Measurements from ENCODE around the gene QDPR.
A peak's percentile ranks its signal among the peaks of the same experiment; 100 is the strongest.

The QDPR gene

GRCh38 chr4:17512973-17513665 lies 1.2 kb upstream of the QDPR start:
- Mint-ChIP-seq H3K36me3 (peaks cover 3% of the 10 kb centered on the region), H3K4me1 (ENCODE audit: low read depth) (peaks cover 31% of the 10 kb centered on the region), H3K9me3 (ENCODE audit: low read depth) (no peaks in the 10 kb centered on the region), H3K27me3 (peaks cover 5% of the 10 kb centered on the region), H3K4me3 (peak overlapping the region; percentile 83), H3K27ac (peak overlapping the region; percentile 83)

- peak overlapping the region; percentile 98 for H3K27ac Mint-ChIP-seq
- no peaks in the 10 kb centered on the region for H3K9me3 Mint-ChIP-seq (ENCODE audit: low read depth)
- peaks cover 3% of the 10 kb centered on the region for H3K36me3 Mint-ChIP-seq
- peaks cover 33% of the 10 kb centered on the region for H3K4me1 Mint-ChIP-seq (ENCODE audit: low read depth)
- peak overlapping the region; percentile 99 for H3K4me3 Mint-ChIP-seq
- H3K27me3 Mint-ChIP-seq = peaks cover under 1% of the 10 kb centered on the region
Observed at GRCh38 chr4:17511509-17511949, 361 bp downstream of the QDPR start.

GRCh38 chr4:17511051-17511450 lies 839 bp downstream of the QDPR start:
- Mint-ChIP-seq H3K36me3 (peaks cover 3% of the 10 kb centered on the region), H3K27ac (peak overlapping the region; percentile 98), H3K4me1 (ENCODE audit: low read depth) (peaks cover 34% of the 10 kb centered on the region), H3K9me3 (ENCODE audit: low read depth) (no peaks in the 10 kb centered on the region), H3K4me3 (peak overlapping the region; percentile 99), H3K27me3 (no peaks in the 10 kb centered on the region)

- H3K27me3 Mint-ChIP-seq = no peaks in the 10 kb centered on the region
- H3K36me3 Mint-ChIP-seq = peaks cover 5% of the 10 kb centered on the region
- H3K4me3 Mint-ChIP-seq = peak overlapping the region; percentile 99
- H3K4me1 Mint-ChIP-seq (ENCODE audit: low read depth) = peaks cover 36% of the 10 kb centered on the region
- H3K9me3 Mint-ChIP-seq (ENCODE audit: low read depth) = no peaks in the 10 kb centered on the region
- H3K27ac Mint-ChIP-seq = no peak overlapping the region
Observed at GRCh38 chr4:17510582-17510981, 1.3 kb downstream of the QDPR start.

GRCh38 chr4:17504081-17504480 lies 7.8 kb downstream of the QDPR start:
- peaks cover 15% of the 10 kb centered on the region for H3K4me1 Mint-ChIP-seq (ENCODE audit: low read depth)
- peaks cover 16% of the 10 kb centered on the region for H3K36me3 Mint-ChIP-seq
- H3K27ac Mint-ChIP-seq = no peak overlapping the region

GRCh38 chr4:17502756-17503155 lies 9.1 kb downstream of the QDPR start:
- peaks cover 16% of the 10 kb centered on the region for H3K36me3 Mint-ChIP-seq
- no peaks in the 10 kb centered on the region for H3K9me3 Mint-ChIP-seq (ENCODE audit: low read depth)
- no peak overlapping the region for H3K27ac Mint-ChIP-seq

More at GRCh38 chr4:17504081-17504480, 7.8 kb downstream of the QDPR start:
- H3K4me3 Mint-ChIP-seq = no peak overlapping the region
- no peaks in the 10 kb centered on the region for H3K9me3 Mint-ChIP-seq (ENCODE audit: low read depth)
- H3K27me3 Mint-ChIP-seq = no peaks in the 10 kb centered on the region

GRCh38 chr4:17500574-17500973 lies 11.3 kb downstream of the QDPR start:
- H3K4me1 Mint-ChIP-seq (ENCODE audit: low read depth) = peaks cover 8% of the 10 kb centered on the region
- no peaks in the 10 kb centered on the region for H3K9me3 Mint-ChIP-seq (ENCODE audit: low read depth)
- no peaks in the 10 kb centered on the region for H3K27me3 Mint-ChIP-seq
- no peak overlapping the region for H3K4me3 Mint-ChIP-seq
- H3K36me3 Mint-ChIP-seq = peaks cover 13% of the 10 kb centered on the region
- no peak overlapping the region for H3K27ac Mint-ChIP-seq

More at GRCh38 chr4:17502756-17503155, 9.1 kb downstream of the QDPR start:
- H3K27me3 Mint-ChIP-seq = no peaks in the 10 kb centered on the region
- no peak overlapping the region for H3K4me3 Mint-ChIP-seq
- peaks cover 13% of the 10 kb centered on the region for H3K4me1 Mint-ChIP-seq (ENCODE audit: low read depth)

GRCh38 chr4:17497890-17498523 lies 13.9 kb downstream of the QDPR start:
- H3K4me3 Mint-ChIP-seq = no peak overlapping the region
- peaks cover 13% of the 10 kb centered on the region for H3K4me1 Mint-ChIP-seq (ENCODE audit: low read depth)
- H3K9me3 Mint-ChIP-seq (ENCODE audit: low read depth) = no peaks in the 10 kb centered on the region
- H3K36me3 Mint-ChIP-seq = peaks cover 7% of the 10 kb centered on the region
- peak overlapping the region; percentile 16 for H3K27ac Mint-ChIP-seq
- no peaks in the 10 kb centered on the region for H3K27me3 Mint-ChIP-seq

GRCh38 chr4:17494258-17495190 lies 17.4 kb downstream of the QDPR start:
- Mint-ChIP-seq H3K4me1 (ENCODE audit: low read depth) (peaks cover 9% of the 10 kb centered on the region), H3K27ac (no peak overlapping the region), H3K27me3 (no peaks in the 10 kb centered on the region), H3K36me3 (peaks cover 2% of the 10 kb centered on the region), H3K4me3 (no peak overlapping the region), H3K9me3 (ENCODE audit: low read depth) (no peaks in the 10 kb centered on the region)

GRCh38 chr4:17493619-17494018 lies 18.3 kb downstream of the QDPR start:
- Mint-ChIP-seq H3K4me1 (ENCODE audit: low read depth) (peaks cover 9% of the 10 kb centered on the region), H3K4me3 (no peak overlapping the region), H3K36me3 (no peaks in the 10 kb centered on the region), H3K9me3 (ENCODE audit: low read depth) (no peaks in the 10 kb centered on the region), H3K27ac (no peak overlapping the region), H3K27me3 (no peaks in the 10 kb centered on the region)

GRCh38 chr4:17492876-17493275 lies 19.0 kb downstream of the QDPR start:
- peaks cover 3% of the 10 kb centered on the region for H3K36me3 Mint-ChIP-seq
- H3K27ac Mint-ChIP-seq = no peak overlapping the region
- peaks cover 9% of the 10 kb centered on the region for H3K4me1 Mint-ChIP-seq (ENCODE audit: low read depth)
- H3K27me3 Mint-ChIP-seq = no peaks in the 10 kb centered on the region
- no peak overlapping the region for H3K4me3 Mint-ChIP-seq
- H3K9me3 Mint-ChIP-seq (ENCODE audit: low read depth) = no peaks in the 10 kb centered on the region

GRCh38 chr4:17492058-17492741 lies 19.7 kb downstream of the QDPR start:
- peaks cover 9% of the 10 kb centered on the region for H3K4me1 Mint-ChIP-seq (ENCODE audit: low read depth)
- H3K4me3 Mint-ChIP-seq = no peak overlapping the region
- H3K27me3 Mint-ChIP-seq = no peaks in the 10 kb centered on the region
- H3K9me3 Mint-ChIP-seq (ENCODE audit: low read depth) = no peaks in the 10 kb centered on the region
- H3K36me3 Mint-ChIP-seq = peaks cover 3% of the 10 kb centered on the region
- no peak overlapping the region for H3K27ac Mint-ChIP-seq

- Mint-ChIP-seq H3K9me3 (ENCODE audit: low read depth) (no peaks in the 10 kb centered on the region), H3K36me3 (peaks cover 8% of the 10 kb centered on the region), H3K27me3 (no peaks in the 10 kb centered on the region), H3K27ac (no peak overlapping the region), H3K4me1 (ENCODE audit: low read depth) (peaks cover 9% of the 10 kb centered on the region), H3K4me3 (no peak overlapping the region)
Observed at GRCh38 chr4:17491196-17491595, 20.7 kb downstream of the QDPR start.

GRCh38 chr4:17490575-17491059 lies 21.3 kb downstream of the QDPR start:
- no peak overlapping the region for H3K27ac Mint-ChIP-seq
- H3K36me3 Mint-ChIP-seq = peaks cover 8% of the 10 kb centered on the region

More at GRCh38 chr4:17490575-17491059, 21.3 kb downstream of the QDPR start:
- H3K4me1 Mint-ChIP-seq (ENCODE audit: low read depth) = peaks cover 9% of the 10 kb centered on the region
- no peak overlapping the region for H3K4me3 Mint-ChIP-seq
- no peaks in the 10 kb centered on the region for H3K27me3 Mint-ChIP-seq
- no peaks in the 10 kb centered on the region for H3K9me3 Mint-ChIP-seq (ENCODE audit: low read depth)

All from activated naive CD8-positive, alpha-beta T cell (primary cell).